Ascending aorta (tissue), 2 donors: ENCODE results near the gene SOAT1. TPM values are rescaled to one million over a fixed set of nuclear protein-coding genes. Genes with fewer than 3 reads are reported as not detected.

Source experiments
- DNase-seq, 2 donors: peaks; one replicate each; pipeline ENCODE4 v3.0.0-alpha.2; 2019; ENCODE audit warnings: low spot score in 2 of 2
- H3K27ac ChIP-seq, 2 donors: fragments of 200-600 bp; sonication (generic); one replicate each; pipeline ENCODE4 v1.5.1; 2016 to 2017; ENCODE audit warnings: mild to moderate bottlenecking in 1 of 2
- H3K27me3 ChIP-seq: fragments of 200-600 bp; sonication (generic); one replicate; pipeline ENCODE4 v1.5.1; 2017
- H3K36me3 ChIP-seq, 2 donors: fragments of 200-600 bp; sonication (generic); one replicate each; pipeline ENCODE4 v1.5.1; 2016
- H3K4me1 ChIP-seq, 2 donors: fragments of 200-600 bp; sonication (generic); one replicate each; pipeline ENCODE4 v1.5.1; 2016 to 2017; ENCODE audit warnings: mild to moderate bottlenecking in 1 of 2
- H3K4me3 ChIP-seq, 2 donors: fragments of 200-600 bp; sonication (generic); one replicate each; pipeline ENCODE4 v1.5.1; 2016 to 2017; ENCODE audit warnings: mild to moderate bottlenecking in 1 of 2
- H3K9me3 ChIP-seq, 2 donors: fragments of 200-600 bp; sonication (generic); one replicate each; pipeline ENCODE4 v1.5.1; 2016
- CTCF ChIP-seq, 3 experiments: fragments of 200-600 bp in 2 of 3; fragments of 450-650 bp in 1 of 3; sonication (generic) in 2 of 3; IDR thresholded peaks; one replicate each; pipeline ENCODE4 v1.5.1; 2016 to 2019; ENCODE audit warnings: antibody characterized with exemption in 3 of 3, mild to moderate bottlenecking in 1 of 3, moderate library complexity in 1 of 3
- intact Hi-C: fragments of 100-400 bp; cut with DNase I; formaldehyde crosslinking; loops from one replicate; pipeline ENCODE4 v1.15.1; 2023
- total RNA-seq: library from RNA; depleted of rRNA; stranded (reverse); fragments of >200 nt; gene quantifications from one replicate; pipeline ENCODE4 v1.1.0, GENCODE V29; 2016

SOAT1 gene
- total RNA-seq, 1 donor from 2014 or later: 10.6 TPM

DNA sequence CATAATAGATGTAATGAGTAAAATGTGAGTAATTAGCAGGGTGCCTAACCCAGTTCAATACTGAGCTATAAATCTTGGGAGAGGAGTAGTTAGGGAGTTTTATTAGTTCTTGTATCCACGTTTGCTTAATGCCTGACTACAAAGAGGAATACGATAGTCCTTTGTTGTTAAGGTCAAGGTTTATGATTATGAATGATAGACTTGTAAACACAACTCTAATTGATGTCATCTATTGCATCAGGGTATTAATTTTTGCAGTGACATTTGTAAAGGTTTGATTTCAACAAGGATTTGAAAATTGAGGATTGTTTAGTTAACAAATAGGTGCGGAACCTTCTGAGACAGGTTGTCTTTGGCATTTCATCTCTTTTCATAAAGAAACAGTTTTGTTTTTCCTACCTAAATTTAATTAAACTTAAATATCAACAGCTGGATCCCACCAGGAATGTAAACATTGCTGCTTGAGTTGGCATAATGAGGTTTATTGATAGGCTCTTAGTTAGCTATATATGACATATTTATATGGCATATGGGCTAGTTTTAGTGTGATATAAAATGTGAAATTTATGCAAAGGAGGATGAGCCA is 9.7 kb downstream of the SOAT1 start:
- Histone ChIP-seq H3K27ac (no peak overlapping the region), H3K27me3 (no peaks in the 10 kb centered on the region), H3K9me3 (no peaks in the 10 kb centered on the region), H3K4me3 (no peak overlapping the region), H3K4me1 (no peaks in the 10 kb centered on the region), H3K36me3 (no peaks in the 10 kb centered on the region)
- no peak for TF ChIP-seq CTCF (IDR thresholded peaks at IDR 0.05)
- no peak for DNase-seq
- intact Hi-C loops: no loop called here

DNA sequence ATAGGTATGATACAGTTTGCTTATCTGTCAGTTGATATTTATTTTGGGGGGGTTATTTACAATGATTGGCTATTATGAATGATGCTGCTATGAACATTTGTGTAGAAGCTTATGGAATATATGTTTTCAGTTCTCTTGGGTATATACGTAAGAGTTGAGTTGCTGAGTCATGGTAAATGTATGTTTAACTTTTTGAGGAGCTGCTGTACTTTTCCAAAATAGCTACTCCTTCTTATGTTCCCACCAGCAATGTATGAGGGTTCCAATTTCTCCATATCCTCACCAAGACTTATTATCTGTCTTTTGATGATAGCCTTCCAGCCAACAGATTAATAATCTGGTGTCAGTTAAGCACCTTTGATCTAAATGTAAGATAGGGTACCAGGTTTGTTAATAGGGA is 11.9 kb downstream of the SOAT1 start:
- TF ChIP-seq CTCF (IDR thresholded peaks at IDR 0.05): no peak
- Histone ChIP-seq H3K27ac (no peak overlapping the region), H3K4me3 (no peak overlapping the region), H3K36me3 (no peaks in the 10 kb centered on the region), H3K27me3 (no peaks in the 10 kb centered on the region), H3K4me1 (no peaks in the 10 kb centered on the region), H3K9me3 (no peaks in the 10 kb centered on the region)
- no peak for DNase-seq
- intact Hi-C loops: no loop called here

DNA sequence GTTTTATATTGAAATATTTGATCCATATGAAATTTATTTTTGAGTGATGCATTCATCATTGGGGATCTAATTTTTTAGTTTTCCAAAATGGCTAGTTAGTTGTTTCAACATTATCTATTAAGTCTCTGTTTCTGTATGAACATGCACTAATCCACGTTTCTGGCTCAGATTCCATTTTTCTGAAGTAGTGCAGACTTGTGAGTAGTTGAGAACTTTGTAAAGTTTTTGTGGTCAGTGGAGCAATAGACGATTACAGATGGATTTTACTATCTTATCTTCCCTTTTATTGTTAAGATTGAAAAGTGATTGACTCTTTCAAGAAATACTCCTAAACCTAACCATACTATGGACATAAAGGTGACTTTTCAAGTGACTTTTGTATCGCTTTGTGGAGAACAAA is 16.7 kb downstream of the SOAT1 start:
- H3K27ac ChIP-seq: no peak overlapping the region
- intact Hi-C loops: no loop called here

GRCh38 chr1:179310721-179311120 is 17.1 kb downstream of the SOAT1 start:
- intact Hi-C loops: no loop called here
- Histone ChIP-seq H3K27ac (no peak overlapping the region), H3K27me3 (no peaks in the 10 kb centered on the region), H3K4me1 (no peaks in the 10 kb centered on the region), H3K4me3 (no peak overlapping the region), H3K9me3 (no peaks in the 10 kb centered on the region), H3K36me3 (no peaks in the 10 kb centered on the region)
- no peak for DNase-seq
- no peak for TF ChIP-seq CTCF (IDR thresholded peaks at IDR 0.05)

More for the DNA sequence above, 16.7 kb downstream of the SOAT1 start:
- no peaks in the 10 kb centered on the region for H3K36me3 ChIP-seq
- TF ChIP-seq CTCF (IDR thresholded peaks at IDR 0.05): no peak
- DNase-seq: no peak
- H3K4me1 ChIP-seq: no peaks in the 10 kb centered on the region
- no peak overlapping the region for H3K4me3 ChIP-seq
- H3K9me3 ChIP-seq: no peaks in the 10 kb centered on the region
- H3K27me3 ChIP-seq: no peaks in the 10 kb centered on the region

DNA sequence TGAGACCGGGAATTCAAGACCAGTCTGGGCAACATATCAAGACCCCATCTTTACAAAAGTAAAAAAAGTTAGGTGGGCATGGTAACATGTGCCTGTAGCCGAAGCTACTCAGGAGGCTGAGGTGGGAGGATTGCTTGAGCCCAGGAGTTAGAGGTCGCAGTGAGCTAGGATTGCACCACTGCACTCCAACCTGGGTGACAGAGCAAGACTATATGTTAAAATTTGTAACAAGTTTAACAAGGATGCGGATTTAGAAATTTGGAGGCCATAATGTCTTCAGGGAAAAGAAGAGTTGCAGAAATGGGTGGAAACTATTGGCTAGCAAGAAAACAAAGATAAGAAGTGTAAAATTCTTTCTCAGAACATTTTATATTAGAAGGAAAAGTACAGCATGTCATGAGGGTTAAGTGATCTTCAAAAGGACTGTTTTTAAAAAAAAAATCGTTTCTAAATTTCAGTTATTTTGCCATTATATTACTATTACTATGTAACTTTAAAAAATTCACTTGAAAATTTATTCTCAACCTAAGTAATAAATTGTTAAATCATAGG is 17.6 kb downstream of the SOAT1 start:
- TF ChIP-seq CTCF (IDR thresholded peaks at IDR 0.05): no peak
- Histone ChIP-seq H3K9me3 (no peaks in the 10 kb centered on the region), H3K27me3 (no peaks in the 10 kb centered on the region), H3K36me3 (no peaks in the 10 kb centered on the region), H3K4me1 (no peaks in the 10 kb centered on the region), H3K27ac (no peak overlapping the region), H3K4me3 (no peak overlapping the region)
- intact Hi-C loops: no loop called here
- DNase-seq: no peak

DNA sequence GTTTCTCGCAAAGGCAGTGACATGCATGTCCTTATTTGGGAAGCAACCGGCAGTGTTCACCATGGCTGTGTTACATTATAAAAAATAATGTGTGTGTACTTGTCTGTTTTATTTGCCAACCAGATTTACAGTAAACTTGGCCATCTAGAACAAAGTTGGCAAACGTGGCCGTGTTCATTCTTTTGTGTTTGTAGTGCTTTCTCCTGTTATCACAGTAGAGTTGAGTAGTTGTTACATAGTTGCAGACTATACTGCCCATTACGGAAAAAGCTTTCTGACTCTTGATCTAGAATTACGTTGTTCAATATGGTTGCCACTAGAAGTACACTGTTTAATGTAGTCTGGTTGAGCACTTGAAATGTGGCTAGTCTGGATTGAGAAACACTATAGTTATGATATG is 19.4 kb downstream of the SOAT1 start:
- no peaks in the 10 kb centered on the region for H3K27me3 ChIP-seq
- no peak overlapping the region for H3K27ac ChIP-seq
- H3K4me3 ChIP-seq: no peak overlapping the region
- no peak for DNase-seq
- TF ChIP-seq CTCF (IDR thresholded peaks at IDR 0.05): no peak
- peaks cover 0 to 5% of the 10 kb centered on the region in 2 donors for H3K36me3 ChIP-seq
- intact Hi-C loops: no loop called here
- no peaks in the 10 kb centered on the region for H3K4me1 ChIP-seq
- H3K9me3 ChIP-seq: no peaks in the 10 kb centered on the region
